Putamen (tissue), 1 donor: ENCODE measurements around the gene LYZ.

Source experiments
- DNase-seq: peaks from one replicate; pipeline ENCODE4 v3.0.0-alpha.2; 2016; ENCODE audit warnings: low spot score

The LYZ gene

DNA sequence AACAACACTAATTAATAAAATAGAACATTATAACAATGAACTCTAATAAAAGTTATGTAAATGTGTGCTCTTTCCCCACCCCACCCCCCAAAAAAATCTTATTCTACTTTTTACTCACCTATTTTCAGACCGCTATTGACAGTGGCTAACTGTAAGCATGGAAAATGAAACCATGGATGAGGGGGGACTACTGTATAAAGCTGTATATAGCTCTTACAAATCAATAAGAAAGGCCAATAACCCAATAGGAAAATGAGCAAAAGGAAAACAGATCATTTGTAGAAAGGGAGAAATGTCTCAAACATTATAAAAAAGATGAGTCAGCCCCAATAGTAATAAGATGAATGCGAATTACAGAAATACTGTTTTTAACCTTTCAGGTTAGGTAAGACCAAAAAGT is 38.7 kb downstream of the LYZ start:
- no peak for DNase-seq

DNA sequence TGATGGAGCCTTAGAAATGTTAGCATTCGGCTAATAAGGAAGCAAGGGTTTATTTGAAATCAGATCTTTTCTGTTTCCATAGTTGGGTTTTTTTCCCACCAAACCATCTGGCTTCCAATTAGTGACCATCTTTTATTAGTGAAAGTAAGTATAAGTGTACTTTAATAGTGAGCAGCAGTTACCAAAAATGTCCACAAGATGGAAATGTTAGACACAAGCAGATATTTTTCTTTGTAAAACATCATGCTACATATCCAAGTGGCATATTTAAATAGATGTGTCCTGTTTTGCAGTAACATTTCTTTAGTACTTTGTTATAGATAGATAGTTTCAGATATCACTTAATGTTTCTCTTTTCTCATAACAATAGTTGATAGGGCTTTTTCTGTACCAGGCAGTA is 40.2 kb downstream of the LYZ start:
- peak; percentile 10 for DNase-seq

DNA sequence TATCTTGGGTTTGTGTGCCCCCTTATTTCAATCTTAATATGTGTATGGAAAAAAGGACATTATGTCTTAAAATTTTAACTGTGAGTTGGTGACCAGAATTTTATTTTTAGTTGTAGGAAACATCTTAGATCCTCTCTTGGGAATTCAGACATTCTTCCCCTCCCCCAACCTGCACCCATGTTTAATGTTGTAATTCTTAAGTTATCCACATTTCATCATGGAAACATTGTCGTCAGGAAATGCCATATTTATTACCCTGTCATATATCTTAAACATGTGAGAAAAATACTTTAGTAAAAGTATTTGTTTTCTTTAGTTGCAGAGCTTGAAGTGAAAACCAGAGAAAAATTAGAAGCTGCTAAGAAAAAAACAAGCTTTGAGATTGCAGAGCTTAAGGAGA is 41.6 kb downstream of the LYZ start:
- no peak for DNase-seq

DNA sequence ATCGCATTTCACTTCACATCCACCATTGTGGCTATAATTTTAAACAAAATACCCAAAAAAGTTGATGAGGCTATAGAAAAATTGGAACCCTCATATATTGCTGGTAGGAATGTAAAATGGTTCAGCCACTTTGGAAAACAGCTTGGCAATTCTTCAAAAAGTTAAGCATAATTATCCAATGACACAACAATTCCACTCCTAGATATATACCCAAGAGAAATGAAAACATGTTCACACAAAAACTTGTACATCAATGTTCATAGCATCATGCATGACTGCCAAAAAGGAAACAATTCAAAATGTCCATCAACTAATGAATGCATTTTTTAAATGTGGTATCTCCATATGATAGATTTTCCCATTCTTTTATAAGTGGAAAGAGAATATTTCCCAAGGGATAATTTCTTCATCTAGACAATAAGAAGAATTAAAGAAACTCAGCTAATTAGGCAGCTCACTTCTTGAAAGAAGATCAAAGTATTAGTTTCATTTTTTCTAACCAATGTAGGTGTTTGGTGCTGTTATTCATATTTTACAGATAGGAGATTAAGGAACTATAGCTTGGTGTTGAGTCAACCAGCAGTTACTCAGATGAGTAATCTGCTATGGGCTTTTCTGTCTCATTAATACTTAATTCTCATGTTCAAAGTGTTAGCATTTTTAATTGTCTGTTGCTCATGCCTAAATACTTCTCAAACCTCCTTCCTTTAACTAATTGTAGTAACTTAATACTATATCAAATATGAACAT is 44.2 kb downstream of the LYZ start:
- no peak for DNase-seq

DNA sequence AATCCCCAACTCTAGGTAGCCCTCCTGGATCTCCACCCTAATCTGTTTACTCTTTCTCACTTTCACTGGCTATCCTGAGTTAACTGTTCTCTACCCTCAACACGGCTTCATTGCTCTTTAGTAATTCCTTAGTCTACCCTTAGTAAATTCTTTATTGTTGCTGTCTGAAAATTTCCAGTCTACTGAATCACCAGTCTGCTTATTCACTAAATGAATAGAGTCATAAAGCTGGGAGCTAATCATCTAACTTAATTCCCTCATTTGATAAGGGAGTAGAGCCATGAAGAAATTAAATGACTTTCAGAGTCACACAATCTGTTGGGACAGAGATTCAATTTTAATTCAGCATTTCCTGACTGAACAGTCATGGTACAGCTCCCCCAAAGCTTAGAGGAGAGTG is 47.9 kb downstream of the LYZ start:
- no peak for DNase-seq

DNA sequence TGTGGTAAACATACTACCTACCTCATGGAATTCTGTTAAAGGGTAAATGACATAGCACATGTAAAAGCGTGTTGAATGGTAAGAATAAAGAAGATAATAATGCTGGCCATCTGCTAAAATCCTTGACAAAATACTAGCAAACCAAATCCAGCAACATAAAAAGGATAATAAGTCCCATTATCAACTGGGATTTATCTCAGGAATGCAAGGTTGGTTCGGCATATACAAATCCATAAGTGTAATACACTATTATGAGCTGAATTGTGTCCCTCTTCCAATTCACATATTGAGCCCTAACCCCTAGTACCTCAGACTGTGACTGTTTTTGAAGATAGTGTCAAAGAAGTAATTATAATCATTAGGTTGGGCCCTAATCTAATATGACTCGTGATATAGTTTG is 48.8 kb downstream of the LYZ start:
- DNase-seq: no peak

DNA sequence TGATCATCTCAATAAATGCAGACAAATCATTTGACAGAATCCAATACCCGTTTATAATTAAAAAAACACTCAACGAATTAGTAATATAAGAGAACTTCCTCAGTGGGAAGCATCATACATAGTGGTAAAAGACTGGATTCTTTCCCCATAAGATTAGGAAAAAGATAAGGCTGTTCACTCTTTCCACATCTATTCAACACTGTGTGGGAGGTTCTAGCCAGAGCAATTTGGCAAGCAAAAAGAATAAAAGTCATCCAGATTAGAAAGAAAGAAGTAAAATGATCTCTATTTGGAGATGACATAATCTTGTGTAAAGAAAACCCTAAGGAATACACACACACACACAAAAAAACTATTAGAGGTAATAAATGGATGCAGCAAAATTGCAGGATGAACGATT is 49.8 kb downstream of the LYZ start:
- no peak for DNase-seq

DNA sequence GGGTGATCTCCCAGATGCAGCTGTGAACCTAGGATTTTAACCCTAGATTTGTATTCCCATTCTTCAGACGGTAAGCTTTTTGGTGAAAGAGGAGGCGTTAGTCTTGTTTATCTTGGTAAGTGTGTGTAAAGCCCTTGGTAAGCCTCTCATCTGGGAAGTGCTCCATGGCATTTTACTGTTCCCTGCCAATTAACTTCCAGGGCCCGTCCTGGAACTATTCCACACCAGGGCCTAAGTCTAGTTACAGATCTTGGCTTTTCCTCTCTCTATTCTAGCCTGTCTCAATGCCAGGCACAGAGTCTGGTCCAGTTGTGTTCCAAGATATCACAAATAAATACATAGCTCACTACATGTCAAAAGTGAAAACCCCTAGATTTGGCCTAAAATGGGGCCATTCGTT is 53.8 kb downstream of the LYZ start:
- DNase-seq: no peak
